HG03469 (cell line): ENCODE data around the gene GLP2R.
"Not testable (repeated sequence)": the region's sequence is repeated elsewhere in the genome, so short reads cannot be mapped to it uniquely, and the experiment has no call there.

Experiments used
- ATAC-seq: cut with Tn5 transposase; IDR thresholded peaks from one replicate; pipeline ENCODE4 v1.9.1; 2021; ENCODE audit warnings: mild to moderate bottlenecking, moderate library complexity, moderate number of reproducible peaks; ENCODE audit not compliant: unreplicated experiment

Gene GLP2R

GRCh38 chr17:9918804-9919352 is 93.2 kb downstream of the GLP2R start:
- no peak for ATAC-seq

DNA sequence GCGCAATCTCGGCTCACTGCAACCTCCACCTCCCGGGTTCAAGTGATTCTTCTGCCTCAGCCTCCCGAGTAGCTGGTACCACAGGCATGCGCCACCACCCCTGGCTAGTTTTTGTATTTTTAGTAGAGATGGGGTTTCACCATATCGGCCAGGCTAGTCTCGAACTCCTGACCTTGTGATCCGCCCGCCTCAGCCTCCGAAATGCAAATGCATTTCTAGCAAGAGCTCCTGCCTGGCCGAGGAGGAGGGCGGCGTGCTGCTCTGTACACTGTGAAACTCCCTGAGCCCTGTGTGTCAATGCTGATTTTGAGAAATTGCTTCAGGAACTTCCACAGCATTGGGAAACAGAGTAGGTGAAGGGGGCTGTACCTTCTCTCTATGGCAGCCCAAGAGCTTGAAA is 95.5 kb downstream of the GLP2R start:
- not testable (repeated sequence) for ATAC-seq

DNA sequence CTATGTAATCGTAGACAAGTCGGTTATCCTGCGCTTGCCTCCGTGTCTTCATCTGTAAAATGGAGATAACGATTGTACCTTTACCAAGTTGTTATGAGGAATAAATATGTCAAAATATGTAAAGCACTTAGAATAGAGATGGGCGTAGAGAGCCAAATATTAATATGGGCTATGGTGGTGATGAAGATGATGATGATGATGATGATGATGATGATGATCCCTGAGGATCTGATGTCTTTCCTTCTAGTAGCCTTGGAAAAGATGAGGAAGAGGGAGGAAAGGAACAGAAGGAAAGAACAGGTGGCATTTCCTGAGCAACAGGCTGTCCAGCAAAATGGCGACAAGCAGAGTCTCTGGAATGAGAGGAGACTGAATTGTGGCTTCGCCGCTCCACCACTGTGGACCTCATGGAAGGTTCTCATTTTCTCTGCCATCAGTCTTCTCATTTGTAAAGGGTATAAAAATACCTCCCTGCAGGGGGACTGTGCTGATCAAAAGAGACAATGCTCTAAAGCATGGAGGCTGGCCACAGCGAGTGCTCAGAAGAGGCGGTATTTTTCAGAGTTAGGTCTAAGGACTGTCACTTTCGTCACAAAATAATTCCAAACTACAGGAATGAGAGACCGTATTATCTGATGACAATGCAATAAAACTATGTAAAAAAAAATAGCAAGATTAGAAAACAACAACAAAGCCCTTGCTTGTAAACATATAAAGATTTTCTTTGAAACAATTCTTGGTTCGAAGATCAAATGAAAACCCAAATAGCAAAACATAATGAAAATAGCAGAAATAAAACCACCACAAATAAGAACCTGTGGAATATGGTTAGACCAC is 96.5 kb downstream of the GLP2R start:
- ATAC-seq, result no peak

DNA sequence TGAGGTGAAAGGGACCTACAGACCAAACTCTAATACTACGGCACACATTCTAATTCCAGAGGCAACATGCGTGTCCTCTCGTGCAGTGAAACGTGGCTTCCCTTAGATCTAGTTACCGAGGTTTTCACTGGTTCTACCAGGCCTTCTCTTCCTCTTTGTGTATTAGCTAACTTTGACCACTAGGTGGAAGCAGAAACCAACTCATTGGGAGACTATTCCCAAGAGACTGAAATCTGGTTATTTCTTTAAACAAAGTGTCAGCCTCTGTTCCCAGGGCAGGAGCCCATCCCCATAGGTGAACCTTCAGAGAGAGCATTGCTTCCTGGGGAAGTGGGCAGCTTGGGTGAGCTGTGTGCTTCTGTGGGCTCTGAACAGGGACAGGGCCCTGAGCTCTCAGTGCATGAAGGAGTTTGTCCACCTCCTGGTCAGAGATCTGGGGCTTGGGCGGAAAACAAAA is 99.0 kb downstream of the GLP2R start:
- ATAC-seq, result no peak

- ATAC-seq, result no peak
These were observed 99.7 kb downstream of the GLP2R start for GRCh38 chr17:9925457-9925856.

GRCh38 chr17:9926150-9926804 is 100.6 kb downstream of the GLP2R start:
- no peak for ATAC-seq

- no peak for ATAC-seq
These were observed 103.0 kb downstream of the GLP2R start for GRCh38 chr17:9928601-9929333.

DNA sequence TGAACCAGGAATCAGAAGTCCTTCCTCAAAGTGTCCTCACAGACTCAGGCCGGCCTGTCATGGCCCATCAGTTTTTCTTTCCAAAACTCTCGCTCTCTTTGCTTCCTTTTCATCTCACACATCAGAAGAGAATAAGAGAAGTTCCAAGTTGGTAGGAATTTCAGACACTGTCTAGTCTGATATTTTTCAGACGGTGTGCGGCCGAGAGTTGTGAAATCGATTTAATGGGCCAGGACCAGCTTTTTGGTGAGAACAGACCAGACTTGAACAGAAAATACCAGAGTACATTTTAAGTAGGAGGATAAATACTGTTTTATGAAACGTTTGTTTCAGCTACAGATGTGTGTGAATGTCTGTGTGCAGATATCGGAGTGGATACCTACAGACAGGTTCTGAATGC is 104.1 kb downstream of the GLP2R start:
- no peak for ATAC-seq

DNA sequence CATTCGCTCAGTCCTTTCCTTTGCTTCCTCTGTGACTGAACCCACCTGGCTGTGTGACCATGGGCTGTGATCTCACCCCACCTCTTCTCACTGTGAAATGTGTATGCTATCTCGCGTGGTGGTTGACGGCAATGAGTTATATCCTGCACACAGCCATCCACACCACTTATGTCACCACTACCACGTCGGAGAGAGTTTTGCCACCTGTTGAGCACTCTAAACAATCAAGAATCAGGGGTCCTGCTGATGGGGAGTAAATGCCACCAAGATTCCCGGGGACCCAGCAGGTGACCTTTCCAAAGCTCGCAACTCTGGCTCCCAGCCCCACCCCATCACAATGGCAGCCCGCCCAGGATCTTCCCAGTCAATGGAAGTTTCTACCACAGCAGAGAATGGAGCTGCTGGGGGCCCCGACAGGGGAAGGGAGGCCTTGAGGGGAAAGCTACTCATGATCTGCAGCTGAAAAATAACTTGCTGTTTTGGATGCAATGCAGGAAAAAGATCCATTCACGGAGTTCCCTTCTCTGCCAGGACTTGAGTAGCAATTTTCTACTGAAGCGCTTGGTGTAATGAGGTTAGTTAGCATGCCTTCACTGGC is 105.5 kb downstream of the GLP2R start:
- no peak for ATAC-seq

DNA sequence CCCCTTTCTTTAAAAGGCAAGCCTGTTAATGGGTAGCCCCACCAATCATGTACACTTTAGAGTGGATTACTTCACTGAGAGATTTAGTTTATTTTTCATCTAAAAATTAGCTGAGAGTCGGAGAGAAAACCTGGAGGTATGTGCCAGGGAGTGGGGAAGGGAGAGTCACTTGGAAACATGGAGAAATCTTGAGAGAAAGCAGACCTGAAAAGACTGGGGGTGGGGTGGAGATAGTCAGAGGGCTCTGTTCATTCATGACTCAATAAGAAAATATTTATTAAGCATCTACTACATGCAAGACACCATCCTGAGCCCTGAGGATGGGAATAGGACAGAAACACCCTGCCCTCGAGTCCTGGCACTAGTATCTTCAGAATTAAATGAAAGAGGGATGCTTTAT is 106.8 kb downstream of the GLP2R start:
- no peak for ATAC-seq

DNA sequence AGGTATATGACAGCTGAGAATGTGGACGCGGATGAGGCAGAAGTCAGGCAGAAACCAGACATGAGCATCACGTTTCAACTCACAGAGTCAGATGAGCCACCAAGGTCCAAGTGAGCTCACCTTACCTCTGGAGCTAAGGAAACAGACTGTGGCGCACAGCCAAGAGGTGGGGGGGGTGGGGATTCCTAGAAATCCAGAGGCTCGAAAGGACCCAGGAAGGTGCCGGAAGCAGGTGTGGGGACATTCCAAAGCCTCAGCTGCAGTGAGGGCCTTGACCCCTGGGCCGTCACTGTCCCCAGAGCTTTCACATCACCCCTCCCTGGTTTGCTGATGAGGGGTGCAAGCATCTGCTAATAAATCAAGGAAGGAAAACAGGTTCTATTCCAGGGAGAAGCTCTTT is 108.6 kb downstream of the GLP2R start:
- no peak for ATAC-seq

DNA sequence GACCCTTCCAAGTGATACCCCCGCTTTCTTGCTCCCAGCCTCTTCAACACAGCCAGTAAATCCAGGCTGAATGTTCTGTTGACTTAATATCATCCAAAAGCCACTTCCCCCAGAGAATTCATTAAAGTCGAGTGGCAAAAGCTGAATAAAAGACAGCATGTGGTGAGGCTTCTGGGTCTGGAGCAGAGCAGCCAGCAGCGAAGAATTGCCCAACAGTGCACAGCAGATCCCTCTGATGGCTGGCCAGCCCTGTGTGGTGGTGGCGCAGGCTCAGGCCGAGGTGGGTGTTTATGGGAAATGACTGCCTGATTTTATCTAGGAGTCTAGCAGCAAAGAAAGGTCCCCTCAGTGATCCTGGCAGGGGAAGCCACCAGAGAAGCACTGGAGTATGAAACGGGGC is 109.7 kb downstream of the GLP2R start:
- no peak for ATAC-seq

DNA sequence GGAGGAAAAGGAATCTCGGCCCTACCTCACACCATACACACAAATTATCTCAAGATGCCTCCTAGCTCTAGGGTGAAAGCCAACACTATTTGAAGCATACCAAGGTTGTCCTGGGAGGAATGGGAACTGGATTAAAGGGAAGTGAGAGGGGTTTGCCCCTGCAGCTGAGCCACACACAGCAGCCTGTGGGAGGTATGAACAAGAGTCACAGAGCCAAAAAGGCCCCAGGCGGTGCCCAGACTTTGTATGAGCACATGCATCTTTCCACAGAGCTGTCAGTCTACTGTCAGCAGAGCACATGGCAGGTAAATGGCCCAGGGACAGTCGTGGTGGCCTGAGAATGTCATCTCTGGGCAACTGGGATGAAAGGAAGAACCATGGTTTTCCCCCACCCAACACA is 110.4 kb downstream of the GLP2R start:
- ATAC-seq, result no peak

GRCh38 chr17:9937241-9937761 is 111.6 kb downstream of the GLP2R start:
- no peak for ATAC-seq

- ATAC-seq, result no peak
These were observed 112.2 kb downstream of the GLP2R start for GRCh38 chr17:9937901-9938300.

DNA sequence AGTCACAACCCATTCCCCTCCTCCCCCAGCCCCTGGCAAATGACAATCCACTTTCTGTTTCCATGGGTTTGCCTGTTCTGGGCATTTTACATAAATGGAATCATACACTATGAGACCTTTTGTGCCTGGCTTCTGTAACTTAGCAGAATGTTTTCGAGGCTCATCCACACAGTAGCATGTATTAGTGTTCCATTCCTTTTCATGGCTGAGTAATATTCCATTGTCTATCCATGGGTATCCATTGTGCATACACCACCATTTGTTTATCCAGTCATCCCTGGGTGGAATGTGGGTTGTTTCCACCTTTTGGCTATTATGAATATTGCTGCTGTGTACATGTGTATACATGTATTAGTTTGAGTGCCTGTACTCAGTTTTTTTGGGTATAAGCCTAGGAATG is 113.0 kb downstream of the GLP2R start:
- ATAC-seq, result no peak

GRCh38 chr17:9940841-9941240 is 115.1 kb downstream of the GLP2R start:
- ATAC-seq, result no peak

DNA sequence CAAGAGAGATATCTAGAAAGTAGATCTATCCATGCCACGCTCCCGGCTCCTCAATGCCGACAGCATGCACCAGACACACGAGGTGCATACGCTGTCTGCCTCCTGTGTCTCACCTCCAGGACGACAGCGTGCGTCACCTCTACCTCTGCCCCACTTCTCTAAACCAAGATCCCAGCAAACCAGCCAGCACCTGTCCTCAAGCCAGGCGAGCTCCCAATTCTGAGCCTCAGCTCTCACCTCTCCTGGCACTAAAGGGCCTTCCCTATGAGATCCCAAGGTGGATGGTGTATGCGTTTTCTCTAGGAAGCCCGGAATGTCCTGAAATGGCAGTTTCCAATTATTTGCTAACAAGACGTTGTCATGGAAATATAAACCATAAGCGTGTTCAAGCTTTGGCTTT is 115.6 kb downstream of the GLP2R start:
- no peak for ATAC-seq
